HL-60 (cell line): ENCODE results near the gene ICAM2.

Experiments
- DNase-seq, 2 experiments: peaks; one replicate each; pipeline ENCODE4 v3.0.0-alpha.2; 2010 to 2020; ENCODE audit warnings: low read depth in 1 of 2, low spot score in 1 of 2
- H3K27ac ChIP-seq: fragments of 250-450 bp; sonication (Bioruptor Pico); replicated peaks from 2 replicates; pipeline ENCODE4 v1.5.1; 2020; ENCODE audit warnings: mild to moderate bottlenecking, moderate library complexity
- H3K27me3 ChIP-seq: fragments of 250-450 bp; sonication (Bioruptor Pico); 2 replicates; pipeline ENCODE4 v1.5.1; 2021; ENCODE audit warnings: mild to moderate bottlenecking, moderate library complexity; ENCODE audit not compliant: insufficient read depth, poor library complexity, severe bottlenecking
- H3K4me3 ChIP-seq: replicated peaks from 2 replicates; pipeline ENCODE4 v1.5.1; 2011; ENCODE audit warnings: mild to moderate bottlenecking, control low read depth, low read length; ENCODE audit not compliant: insufficient read depth
- GABPA ChIP-seq: IDR thresholded peaks from 2 replicates; pipeline ENCODE4 v1.6.1; 2012; ENCODE audit warnings: low read depth
- POLR2AphosphoS5 ChIP-seq: IDR thresholded peaks from 2 replicates; pipeline ENCODE4 v1.6.1; 2012; ENCODE audit warnings: low read depth
- SPI1 ChIP-seq: IDR thresholded peaks from 2 replicates; pipeline ENCODE4 v1.6.1; 2012; ENCODE audit warnings: low read depth, mild to moderate bottlenecking, borderline replicate concordance
- TF ChIP-seq, protein P1 (sequence below): IDR thresholded peaks from one replicate; pipeline ENCODE4 v1.5.1; 2011; ENCODE audit warnings: low read length, control low read depth, inconsistent platforms; ENCODE audit not compliant: insufficient read depth
- TF ChIP-seq, protein P2 (sequence below): IDR thresholded peaks from 2 replicates; pipeline ENCODE4 v1.6.1; 2012; ENCODE audit warnings: low read depth; ENCODE audit not compliant: insufficient replicate concordance

Gene ICAM2

DNA sequence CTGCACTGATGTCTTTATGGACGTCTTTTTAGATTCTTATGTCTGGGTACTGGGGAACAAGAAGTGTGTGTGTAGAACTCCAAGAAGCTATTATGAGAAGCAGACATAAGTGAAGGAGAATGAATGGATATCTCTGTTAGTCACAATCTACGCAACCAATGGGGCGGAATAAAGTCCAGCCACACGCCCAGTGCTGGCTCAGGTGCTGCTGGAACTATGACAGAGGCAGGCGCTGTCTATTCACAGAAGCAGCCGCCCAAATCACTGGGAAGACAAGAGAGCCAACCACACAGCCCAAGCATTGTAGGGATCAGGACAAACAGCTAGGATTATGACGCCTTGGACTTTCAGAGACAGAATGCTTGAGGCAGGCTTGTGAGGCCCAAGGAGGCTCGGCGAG lies 43.9 kb upstream of the ICAM2 start:
- Histone ChIP-seq H3K27ac (no peak overlapping the region), H3K4me3 (no peak overlapping the region), H3K27me3 (no peaks in the 10 kb centered on the region)
- DNase-seq = no peak
- no peak for TF ChIP-seq POLR2AphosphoS5
- TF ChIP-seq GABPA = no peak
- TF ChIP-seq SPI1 = no peak
- TF ChIP-seq, protein P1, sequence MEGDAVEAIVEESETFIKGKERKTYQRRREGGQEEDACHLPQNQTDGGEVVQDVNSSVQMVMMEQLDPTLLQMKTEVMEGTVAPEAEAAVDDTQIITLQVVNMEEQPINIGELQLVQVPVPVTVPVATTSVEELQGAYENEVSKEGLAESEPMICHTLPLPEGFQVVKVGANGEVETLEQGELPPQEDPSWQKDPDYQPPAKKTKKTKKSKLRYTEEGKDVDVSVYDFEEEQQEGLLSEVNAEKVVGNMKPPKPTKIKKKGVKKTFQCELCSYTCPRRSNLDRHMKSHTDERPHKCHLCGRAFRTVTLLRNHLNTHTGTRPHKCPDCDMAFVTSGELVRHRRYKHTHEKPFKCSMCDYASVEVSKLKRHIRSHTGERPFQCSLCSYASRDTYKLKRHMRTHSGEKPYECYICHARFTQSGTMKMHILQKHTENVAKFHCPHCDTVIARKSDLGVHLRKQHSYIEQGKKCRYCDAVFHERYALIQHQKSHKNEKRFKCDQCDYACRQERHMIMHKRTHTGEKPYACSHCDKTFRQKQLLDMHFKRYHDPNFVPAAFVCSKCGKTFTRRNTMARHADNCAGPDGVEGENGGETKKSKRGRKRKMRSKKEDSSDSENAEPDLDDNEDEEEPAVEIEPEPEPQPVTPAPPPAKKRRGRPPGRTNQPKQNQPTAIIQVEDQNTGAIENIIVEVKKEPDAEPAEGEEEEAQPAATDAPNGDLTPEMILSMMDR = no peak
- TF ChIP-seq, protein P2, sequence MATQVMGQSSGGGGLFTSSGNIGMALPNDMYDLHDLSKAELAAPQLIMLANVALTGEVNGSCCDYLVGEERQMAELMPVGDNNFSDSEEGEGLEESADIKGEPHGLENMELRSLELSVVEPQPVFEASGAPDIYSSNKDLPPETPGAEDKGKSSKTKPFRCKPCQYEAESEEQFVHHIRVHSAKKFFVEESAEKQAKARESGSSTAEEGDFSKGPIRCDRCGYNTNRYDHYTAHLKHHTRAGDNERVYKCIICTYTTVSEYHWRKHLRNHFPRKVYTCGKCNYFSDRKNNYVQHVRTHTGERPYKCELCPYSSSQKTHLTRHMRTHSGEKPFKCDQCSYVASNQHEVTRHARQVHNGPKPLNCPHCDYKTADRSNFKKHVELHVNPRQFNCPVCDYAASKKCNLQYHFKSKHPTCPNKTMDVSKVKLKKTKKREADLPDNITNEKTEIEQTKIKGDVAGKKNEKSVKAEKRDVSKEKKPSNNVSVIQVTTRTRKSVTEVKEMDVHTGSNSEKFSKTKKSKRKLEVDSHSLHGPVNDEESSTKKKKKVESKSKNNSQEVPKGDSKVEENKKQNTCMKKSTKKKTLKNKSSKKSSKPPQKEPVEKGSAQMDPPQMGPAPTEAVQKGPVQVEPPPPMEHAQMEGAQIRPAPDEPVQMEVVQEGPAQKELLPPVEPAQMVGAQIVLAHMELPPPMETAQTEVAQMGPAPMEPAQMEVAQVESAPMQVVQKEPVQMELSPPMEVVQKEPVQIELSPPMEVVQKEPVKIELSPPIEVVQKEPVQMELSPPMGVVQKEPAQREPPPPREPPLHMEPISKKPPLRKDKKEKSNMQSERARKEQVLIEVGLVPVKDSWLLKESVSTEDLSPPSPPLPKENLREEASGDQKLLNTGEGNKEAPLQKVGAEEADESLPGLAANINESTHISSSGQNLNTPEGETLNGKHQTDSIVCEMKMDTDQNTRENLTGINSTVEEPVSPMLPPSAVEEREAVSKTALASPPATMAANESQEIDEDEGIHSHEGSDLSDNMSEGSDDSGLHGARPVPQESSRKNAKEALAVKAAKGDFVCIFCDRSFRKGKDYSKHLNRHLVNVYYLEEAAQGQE = no peak

DNA sequence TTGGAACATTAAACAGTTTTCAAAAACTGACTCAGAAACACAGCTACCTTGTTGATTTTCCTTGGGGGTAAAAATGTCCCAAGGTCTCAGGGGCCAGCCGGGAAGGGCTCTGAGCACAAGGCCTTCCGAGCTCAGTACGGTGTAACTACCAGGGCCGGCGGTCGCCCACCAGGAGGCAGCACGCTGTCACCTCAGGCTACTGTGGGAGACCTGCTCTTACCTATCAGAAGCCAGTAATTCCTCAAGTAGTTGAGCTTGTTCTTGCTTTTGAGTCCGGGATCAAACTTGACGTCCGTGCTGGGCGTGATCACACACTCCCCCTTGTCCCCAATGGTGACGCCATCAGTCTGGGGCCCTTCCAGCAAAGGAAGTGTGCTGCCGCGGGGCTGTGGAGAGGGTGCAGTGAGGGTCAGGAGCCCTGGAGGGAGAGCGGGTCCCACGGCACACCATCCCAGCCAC lies 43.4 kb upstream of the ICAM2 start:
- DNase-seq = peak; percentile 47 to 79

DNA sequence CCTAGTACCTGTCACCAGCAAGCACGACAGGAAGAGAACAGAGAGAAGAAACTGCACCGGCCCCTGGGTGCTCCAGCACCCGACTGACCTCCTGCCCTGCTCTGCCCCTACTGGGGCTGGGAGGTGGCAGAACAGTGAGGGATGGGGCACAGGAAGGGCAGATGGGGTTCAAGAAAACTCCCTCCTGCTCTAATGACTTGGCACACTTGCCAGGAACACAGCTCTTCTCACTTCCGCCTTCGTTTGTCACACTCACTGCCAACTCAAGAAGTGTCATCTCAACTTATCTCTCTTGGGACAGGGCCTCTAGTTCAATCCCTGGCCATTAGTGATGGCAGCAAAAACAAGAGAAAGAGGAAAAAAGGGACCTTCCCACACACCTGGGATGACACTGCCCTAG lies 42.7 kb upstream of the ICAM2 start:
- TF ChIP-seq, protein P2 = no peak
- TF ChIP-seq GABPA = no peak
- TF ChIP-seq SPI1 = no peak
- TF ChIP-seq POLR2AphosphoS5 = no peak
- H3K4me3 ChIP-seq = no peak overlapping the region
- peak; percentile 30 to 54 for DNase-seq
- H3K27me3 ChIP-seq = no peaks in the 10 kb centered on the region
- H3K27ac ChIP-seq = peak overlapping the region; percentile 47

More for the DNA sequence above, 43.4 kb upstream of the ICAM2 start:
- H3K27ac ChIP-seq = peak overlapping the region; percentile 47
- H3K4me3 ChIP-seq = no peak overlapping the region
- TF ChIP-seq, protein P2 = no peak
- no peak for TF ChIP-seq GABPA
- no peak for TF ChIP-seq SPI1
- TF ChIP-seq POLR2AphosphoS5 = no peak
- TF ChIP-seq, protein P1 = peak; percentile 35
- H3K27me3 ChIP-seq = no peaks in the 10 kb centered on the region
